WTC11 (cell line): ENCODE results near the gene DIABLO. TPM values are rescaled to one million over a fixed set of nuclear protein-coding genes. Genes with fewer than 3 reads are reported as not detected.

ENCODE experiments used
- ATAC-seq: fragments of 200-7000 bp; cut with Tn5 transposase; 2 replicates; pipeline ENCODE4 v1.10.0; 2021; ENCODE audit warnings: mild to moderate bottlenecking, moderate library complexity
- CTCF ChIA-PET: fragments of 300-600 bp; sonication (Branson Sonifier 250); formaldehyde crosslinking; loops from one replicate; lab custom pipeline; 2021; ENCODE audit warnings: antibody characterized with exemption; lab: Charles Lee
- POLR2A ChIA-PET: fragments of 350-600 bp; sonication (Branson Sonifier 250); formaldehyde crosslinking; loops from one replicate; lab custom pipeline; 2021; ENCODE audit warnings: antibody characterized with exemption; lab: Charles Lee
- DNase-seq: peaks from one replicate; pipeline ENCODE4 v3.0.0; 2021; ENCODE audit warnings: low spot score
- H3K27ac Mint-ChIP-seq: 2 replicates; pipeline ENCODE4 v1.8.0; 2021; ENCODE audit warnings: mixed read lengths
- H3K27me3 Mint-ChIP-seq: 2 replicates; pipeline ENCODE4 v1.8.0; 2021; ENCODE audit warnings: low read depth, mild to moderate bottlenecking, moderate library complexity, mixed read lengths
- H3K36me3 Mint-ChIP-seq: 2 replicates; pipeline ENCODE4 v1.8.0; 2021; ENCODE audit warnings: mixed read lengths
- H3K4me1 Mint-ChIP-seq: 2 replicates; pipeline ENCODE4 v1.8.0; 2022; ENCODE audit warnings: mixed read lengths
- H3K4me3 Mint-ChIP-seq: 2 replicates; pipeline ENCODE4 v1.8.0; 2021; ENCODE audit warnings: mild to moderate bottlenecking, moderate library complexity, mixed read lengths
- H3K9me3 Mint-ChIP-seq: 2 replicates; pipeline ENCODE4 v1.8.0; 2021; ENCODE audit warnings: mixed read lengths
- AR ChIP-seq: fragments of 250-450 bp; sonication (Bioruptor Pico); IDR thresholded peaks from 2 replicates; pipeline ENCODE4 v1.9.0; 2021; ENCODE audit warnings: mild to moderate bottlenecking
- ATF2 ChIP-seq: sonication (generic); formaldehyde crosslinking; IDR thresholded peaks from 2 replicates; pipeline ENCODE4 v1.8.1; 2022; ENCODE audit warnings: low read depth, missing genetic modification reagents, borderline replicate concordance
- CBFB ChIP-seq: sonication (generic); formaldehyde crosslinking; IDR thresholded peaks from 2 replicates; pipeline ENCODE4 v1.8.1; 2022; ENCODE audit warnings: mild to moderate bottlenecking, low read depth, missing genetic modification reagents
- CDX4 ChIP-seq: fragments of 250-450 bp; sonication (Bioruptor Pico); IDR thresholded peaks from 2 replicates; pipeline ENCODE4 v1.9.0; 2021; ENCODE audit warnings: moderate library complexity, mild to moderate bottlenecking, inconsistent platforms, borderline replicate concordance
- E2F4 ChIP-seq: sonication (generic); formaldehyde crosslinking; IDR thresholded peaks from 2 replicates; pipeline ENCODE4 v1.8.1; 2022; ENCODE audit warnings: low read depth, mild to moderate bottlenecking, moderate library complexity, missing genetic modification reagents, borderline replicate concordance
- FOXJ3 ChIP-seq: sonication (generic); formaldehyde crosslinking; IDR thresholded peaks from 2 replicates; pipeline ENCODE4 v1.9.0; 2021; ENCODE audit warnings: missing genetic modification reagents, mild to moderate bottlenecking, borderline replicate concordance
- HMGXB4 ChIP-seq: sonication (generic); formaldehyde crosslinking; IDR thresholded peaks from 2 replicates; pipeline ENCODE4 v1.8.1; 2023; ENCODE audit warnings: mild to moderate bottlenecking, moderate library complexity, missing genetic modification reagents
- KAT7 ChIP-seq: sonication (generic); formaldehyde crosslinking; IDR thresholded peaks from 2 replicates; pipeline ENCODE4 v1.8.1; 2023; ENCODE audit warnings: missing genetic modification reagents, mild to moderate bottlenecking, borderline replicate concordance
- NFATC4 ChIP-seq: fragments of 250-450 bp; sonication (Bioruptor Pico); IDR thresholded peaks from 2 replicates; pipeline ENCODE4 v1.9.0; 2021; ENCODE audit warnings: mild to moderate bottlenecking
- NFYB ChIP-seq: sonication (generic); formaldehyde crosslinking; conservative IDR thresholded peaks from 2 replicates; pipeline ENCODE4 v1.8.0; 2022; ENCODE audit warnings: low read depth, missing genetic modification reagents
- NR1H2 ChIP-seq: sonication (generic); formaldehyde crosslinking; IDR thresholded peaks from 2 replicates; pipeline ENCODE4 v1.9.0; 2021; ENCODE audit warnings: mild to moderate bottlenecking, moderate library complexity, missing genetic modification reagents
- PRRX2 ChIP-seq: fragments of 250-450 bp; sonication (Bioruptor Pico); IDR thresholded peaks from 2 replicates; pipeline ENCODE4 v1.8.0; 2021; ENCODE audit warnings: mild to moderate bottlenecking
- SP1 ChIP-seq: sonication (generic); formaldehyde crosslinking; conservative IDR thresholded peaks from 2 replicates; pipeline ENCODE4 v1.8.1; 2022; ENCODE audit warnings: missing genetic modification reagents
- TCF7 ChIP-seq: sonication (generic); formaldehyde crosslinking; IDR thresholded peaks from 2 replicates; pipeline ENCODE4 v1.8.0; 2022; ENCODE audit warnings: mild to moderate bottlenecking, low read depth, missing genetic modification reagents, moderate library complexity
- USF1 ChIP-seq: sonication (generic); formaldehyde crosslinking; IDR thresholded peaks from 2 replicates; pipeline ENCODE4 v1.8.0; 2022; ENCODE audit warnings: mild to moderate bottlenecking, missing genetic modification reagents
- ZNF396 ChIP-seq: fragments of 250-450 bp; sonication (Bioruptor Pico); IDR thresholded peaks from 2 replicates; pipeline ENCODE4 v1.8.0; 2021; ENCODE audit warnings: mild to moderate bottlenecking, moderate library complexity, borderline replicate concordance
- ZNF425 ChIP-seq: fragments of 250-450 bp; sonication (Bioruptor Pico); conservative IDR thresholded peaks from 2 replicates; pipeline ENCODE4 v1.9.0; 2021; ENCODE audit warnings: mild to moderate bottlenecking
- ZNF532 ChIP-seq: fragments of 250-450 bp; sonication (Bioruptor Pico); IDR thresholded peaks from 2 replicates; pipeline ENCODE4 v1.9.0; 2021; ENCODE audit warnings: mild to moderate bottlenecking, borderline replicate concordance
- total RNA-seq: library from RNA; stranded (reverse); gene quantifications from 3 replicates; pipeline ENCODE4 v1.2.3, GENCODE V29; 2021

DIABLO gene
- total RNA-seq, 1 experiment from 2014 or later, result 61.7 TPM

- CTCF ChIA-PET, result interaction anchor here (0.6 to 5.4 kb wide), 18 partner anchors 14 to 378 kb away, joined by 3 to 32 read pairs (median 5); partner anchors contain the start of genes B3GNT4, DIABLO and MLXIP
- no peaks in the 10 kb centered on the region for H3K36me3 Mint-ChIP-seq
- POLR2A ChIA-PET, result interaction anchor here (0.8 kb wide), 1 partner anchor 16 kb away, joined by 3 read pairs; no protein-coding TSS in a partner anchor
- TF ChIP-seq PRRX2 (CRISPR knock-in tag) (no peak), NFATC4 (CRISPR knock-in tag) (no peak), ZNF532 (no peak), AR (CRISPR knock-in tag) (no peak), USF1 (no peak), CBFB (CRISPR knock-in tag) (no peak), KAT7 (CRISPR knock-in tag) (no peak), ZNF396 (CRISPR knock-in tag) (no peak), TCF7 (no peak), ATF2 (no peak), FOXJ3 (CRISPR knock-in tag) (no peak), E2F4 (CRISPR knock-in tag) (no peak), HMGXB4 (no peak), NR1H2 (CRISPR knock-in tag) (no peak), NFYB (no peak), CDX4 (CRISPR knock-in tag) (no peak), SP1 (CRISPR knock-in tag) (no peak), ZNF425 (CRISPR knock-in tag) (no peak)
- H3K4me1 Mint-ChIP-seq, result 0 out of 2 replicates have a peak, but pooled peaks cover 3% of the 10 kb centered on the region
- H3K27ac Mint-ChIP-seq, result no peak overlapping the region
- H3K4me3 Mint-ChIP-seq, result no peak overlapping the region
- peaks cover 4% of the 10 kb centered on the region for H3K9me3 Mint-ChIP-seq
- no peak for ATAC-seq
- no peak for DNase-seq
- H3K27me3 Mint-ChIP-seq, result no peaks in the 10 kb centered on the region
These were observed 36.0 kb downstream of the DIABLO start for GRCh38 chr12:122189626-122190475.
